ENCODE data around the gene ANKDD1B.
A peak's percentile ranks its signal among the peaks of the same experiment; 100 is the strongest.
"Not testable (repeated sequence)": the region's sequence is repeated elsewhere in the genome, so short reads cannot be mapped to it uniquely, and the experiment has no call there.

The ANKDD1B gene

GRCh38 chr5:75611311-75612225 lies at the start of gene ANKDD1B:
Gene ANKDD1B (plus strand): TSS chr5:75611453. CDS start chr5:75611635, 182 bp downstream.
- no peak for DNase-seq

DNA sequence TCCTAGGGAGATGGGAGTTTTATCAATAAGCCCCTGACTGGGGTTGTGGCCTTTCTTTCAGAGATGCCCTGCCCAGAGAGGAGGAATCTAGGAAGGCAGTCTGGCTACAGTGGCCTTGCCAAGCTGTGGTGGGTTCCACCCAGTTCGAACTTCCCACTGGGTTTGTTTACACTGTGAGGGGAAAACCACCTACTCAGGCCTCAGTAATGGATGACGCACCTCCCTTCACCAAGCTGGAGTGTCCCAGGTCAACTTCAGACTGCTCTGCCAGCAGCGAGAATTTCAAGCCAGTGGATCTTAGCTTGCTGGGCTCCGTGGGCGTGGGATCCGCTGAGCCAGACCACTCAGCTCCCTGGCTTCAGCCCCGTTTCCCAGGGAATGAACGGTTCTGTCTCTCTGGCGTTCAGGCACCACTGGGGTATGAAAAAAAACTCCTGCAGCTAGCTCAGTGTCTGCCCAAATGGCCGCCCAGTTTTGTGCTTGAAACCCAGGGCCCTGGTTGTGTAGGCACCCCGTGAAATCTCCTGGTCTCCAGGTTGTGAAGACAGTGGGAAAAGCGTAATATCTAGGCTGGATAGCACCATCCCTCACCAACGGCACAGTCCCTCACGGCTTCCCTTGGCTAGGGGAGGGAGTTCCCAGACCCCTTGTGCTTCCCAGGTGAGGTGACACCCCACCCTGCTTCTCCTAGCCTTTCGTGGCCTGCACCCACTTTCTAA lies 45.1 kb upstream of the ANKDD1B start:
- not testable (repeated sequence) for DNase-seq

DNA sequence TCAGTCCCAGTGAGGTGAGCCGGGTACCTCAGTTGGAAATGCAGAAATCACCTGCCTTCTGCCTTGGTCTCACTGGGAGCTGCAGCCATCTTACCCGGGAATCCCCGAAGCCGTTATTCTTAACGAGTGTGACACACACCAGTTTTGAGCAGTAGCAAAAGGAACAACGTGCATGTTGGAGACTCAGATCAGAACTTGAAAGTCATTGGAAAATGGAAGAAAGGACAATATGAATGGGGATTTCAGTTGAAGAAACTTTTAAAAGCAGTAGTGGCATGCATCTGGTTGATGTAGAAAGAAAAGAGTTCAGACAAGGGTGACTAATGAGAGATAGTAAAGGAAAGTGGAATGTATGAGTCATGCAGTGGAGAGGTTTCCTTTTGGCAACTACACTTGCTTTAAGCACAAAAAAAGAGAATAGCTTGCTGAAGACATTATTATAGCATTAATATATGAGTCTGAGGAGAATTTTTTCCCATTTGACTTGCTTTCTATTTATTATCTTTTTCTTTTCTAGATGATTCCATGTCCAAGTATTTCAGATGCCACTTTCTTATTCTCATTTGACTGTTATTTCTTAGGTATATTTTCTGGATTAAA lies 44.4 kb upstream of the ANKDD1B start:
- peak in 1 of 2 donors; percentile 40 for DNase-seq

DNA sequence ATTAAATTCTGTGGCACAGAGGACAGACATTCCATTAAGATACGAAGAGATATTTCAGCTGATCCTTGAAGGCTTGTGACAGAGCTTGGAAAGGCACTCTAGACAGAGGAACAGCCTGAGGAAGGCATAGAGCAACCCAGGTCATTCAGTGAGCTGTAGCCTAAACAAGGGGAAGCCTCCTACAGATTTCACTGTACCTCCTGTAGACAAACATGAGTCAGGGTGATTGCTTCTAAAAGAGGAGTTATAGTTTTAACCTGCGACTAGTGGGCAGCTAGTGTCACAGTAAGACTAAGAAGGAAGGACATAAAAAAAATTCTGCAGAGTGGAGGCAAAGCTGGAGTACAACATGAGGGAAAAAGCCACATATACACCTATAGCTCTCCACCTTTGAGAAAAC lies 43.5 kb upstream of the ANKDD1B start:
- DNase-seq, result no peak

DNA sequence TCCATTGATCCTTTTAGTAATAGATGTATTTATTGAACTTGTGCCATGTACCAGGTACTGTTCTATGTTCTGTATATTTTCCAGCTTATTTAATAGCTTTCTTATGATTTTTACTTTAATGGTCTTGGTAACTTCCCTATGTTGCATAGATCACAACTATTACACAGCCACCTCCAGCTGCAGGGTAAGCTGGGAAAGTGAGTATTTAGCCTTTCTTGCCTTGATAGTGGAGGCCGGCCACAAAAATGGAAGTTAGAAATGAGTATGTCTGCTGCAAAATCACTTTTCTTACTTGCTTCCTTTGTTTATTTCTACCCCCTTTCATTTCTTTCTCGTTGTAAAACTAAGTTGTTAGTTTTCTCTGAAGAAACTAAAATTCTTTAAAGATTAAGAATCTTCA lies 43.1 kb upstream of the ANKDD1B start:
- no peak for DNase-seq

DNA sequence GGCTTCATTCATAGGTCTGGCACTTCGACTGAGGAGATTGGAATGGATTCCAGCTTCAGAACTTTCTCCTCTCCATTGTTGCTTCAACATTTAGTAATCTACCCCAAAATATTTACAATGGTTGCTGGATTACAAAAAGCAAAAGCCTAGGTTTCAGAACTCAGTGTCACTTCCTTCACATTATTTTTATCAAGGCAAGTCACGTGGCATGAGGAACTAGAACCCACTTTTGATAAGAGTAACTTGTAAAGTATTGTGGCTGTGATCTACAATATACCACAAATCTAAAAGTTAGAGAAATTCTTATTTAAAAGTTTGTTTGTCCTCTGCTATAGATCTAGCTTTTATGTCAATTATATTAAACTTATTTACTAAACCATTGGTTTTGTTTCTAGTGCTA lies 39.7 kb upstream of the ANKDD1B start:
- DNase-seq, result no peak

GRCh38 chr5:75574791-75575190 lies 36.5 kb upstream of the ANKDD1B start:
- no peak for DNase-seq

- not testable (repeated sequence) for DNase-seq
Observed at GRCh38 chr5:75578280-75578679, 33.0 kb upstream of the ANKDD1B start.

GRCh38 chr5:75584641-75585040 lies 26.6 kb upstream of the ANKDD1B start:
- DNase-seq, result no peak

- no peak for DNase-seq
Observed at GRCh38 chr5:75588666-75589065, 22.6 kb upstream of the ANKDD1B start.

GRCh38 chr5:75600535-75600934 lies 10.7 kb upstream of the ANKDD1B start:
- peak in 1 of 2 donors; percentile 5 for DNase-seq

DNA sequence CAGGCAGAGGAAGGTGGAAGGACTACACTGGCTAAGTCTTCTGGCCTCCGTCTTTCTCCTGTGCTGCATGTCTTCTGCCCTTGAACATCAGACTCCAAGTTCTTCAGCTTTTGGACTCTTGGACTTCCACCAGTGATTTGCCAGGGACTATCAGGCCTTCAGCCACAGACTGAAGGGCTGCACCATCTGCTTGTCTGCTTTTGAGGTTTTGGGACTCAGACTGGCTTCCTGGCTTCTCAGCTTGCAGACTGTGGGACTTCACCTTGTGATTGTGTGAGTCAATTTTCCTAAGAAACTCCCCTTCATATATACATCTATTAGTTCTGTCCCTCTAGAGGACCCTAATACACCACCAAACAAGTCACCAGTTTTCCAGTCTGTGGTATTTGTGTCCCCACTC lies 9.7 kb upstream of the ANKDD1B start:
- DNase-seq, result no peak

DNA sequence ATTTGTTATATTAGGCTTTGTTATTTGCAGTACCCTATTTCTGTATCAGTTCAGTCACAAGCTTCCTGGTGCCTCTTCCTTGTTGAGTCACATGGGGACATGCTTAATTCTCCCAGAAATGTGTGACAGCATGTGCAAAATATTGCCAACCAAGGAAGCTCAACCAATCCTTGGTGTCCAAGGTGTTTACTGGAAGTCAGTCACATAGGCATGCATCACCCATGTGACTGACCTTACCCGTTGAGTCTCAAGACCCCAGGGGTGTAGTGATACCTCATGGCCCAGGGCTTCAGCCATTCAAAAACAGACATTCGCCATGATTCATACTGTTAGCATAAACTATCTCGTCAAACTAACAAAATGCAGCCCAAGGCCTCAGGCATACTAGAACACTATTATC lies 9.3 kb upstream of the ANKDD1B start:
- DNase-seq, result no peak

DNA sequence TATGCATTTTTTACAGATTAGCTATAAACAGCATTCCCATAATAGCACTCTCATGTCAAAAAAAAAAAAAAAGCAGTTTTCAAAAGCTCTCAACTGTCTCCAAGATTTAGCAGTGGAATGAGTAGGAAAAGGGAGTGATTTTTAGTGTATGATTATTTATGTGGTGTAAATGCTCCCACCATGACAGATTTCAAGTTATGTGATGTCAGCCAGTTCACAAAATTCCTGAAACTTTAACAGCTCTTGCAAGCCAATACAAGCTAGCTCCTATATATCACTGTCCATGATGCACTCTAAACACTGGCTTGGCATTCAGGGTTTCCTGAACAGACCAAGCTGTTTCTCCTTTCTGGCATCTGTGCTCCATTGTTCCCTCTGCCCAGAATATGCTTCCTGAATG lies 7.9 kb upstream of the ANKDD1B start:
- no peak for DNase-seq

- no peak for DNase-seq
Observed at GRCh38 chr5:75603821-75604220, 7.4 kb upstream of the ANKDD1B start.

DNA sequence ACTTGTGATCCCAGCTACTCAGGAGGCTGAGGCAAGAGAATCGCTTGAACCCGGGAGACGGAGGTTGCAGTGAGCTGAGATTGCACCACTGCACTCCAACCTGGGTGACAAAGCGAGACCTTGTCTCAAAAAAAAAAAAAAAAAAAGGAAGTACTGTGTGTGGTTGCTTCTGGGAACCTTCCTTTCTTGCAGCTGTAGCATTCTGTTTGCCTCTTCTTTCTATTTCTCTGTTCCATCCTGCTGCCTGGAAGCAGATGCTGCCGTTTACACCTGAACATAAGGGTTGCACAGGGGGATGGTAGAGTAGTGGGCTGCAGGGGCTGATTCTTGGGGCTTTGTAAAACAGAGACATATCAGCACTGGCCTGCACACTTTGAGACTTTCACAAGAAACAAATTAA lies 3.9 kb upstream of the ANKDD1B start:
- DNase-seq, result not testable (repeated sequence)

- no peak for DNase-seq
Observed at GRCh38 chr5:75608870-75609269, 2.4 kb upstream of the ANKDD1B start.

DNA sequence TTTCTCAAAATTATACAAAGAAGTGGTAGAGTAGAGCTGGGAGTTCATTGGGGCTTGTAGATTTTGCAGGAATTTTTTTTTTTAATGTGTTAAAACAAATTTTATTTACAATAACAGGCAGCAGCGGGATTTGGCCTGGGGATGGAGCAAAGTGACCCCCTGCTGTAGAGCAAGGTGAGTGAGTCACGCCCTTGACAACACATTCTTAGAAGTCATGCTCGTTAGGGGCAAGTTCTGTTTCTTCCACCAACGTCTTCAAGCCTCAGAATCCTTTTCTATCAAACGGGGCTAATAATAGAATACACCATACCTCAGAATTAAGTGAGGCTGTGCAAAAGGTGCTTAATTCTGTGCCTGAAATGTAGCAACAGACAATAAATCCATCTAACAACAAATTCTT lies 1.1 kb upstream of the ANKDD1B start:
- DNase-seq, result no peak

GRCh38 chr5:75610859-75611310 lies 368 bp upstream of the ANKDD1B start:
- not testable (repeated sequence) for DNase-seq

DNA sequence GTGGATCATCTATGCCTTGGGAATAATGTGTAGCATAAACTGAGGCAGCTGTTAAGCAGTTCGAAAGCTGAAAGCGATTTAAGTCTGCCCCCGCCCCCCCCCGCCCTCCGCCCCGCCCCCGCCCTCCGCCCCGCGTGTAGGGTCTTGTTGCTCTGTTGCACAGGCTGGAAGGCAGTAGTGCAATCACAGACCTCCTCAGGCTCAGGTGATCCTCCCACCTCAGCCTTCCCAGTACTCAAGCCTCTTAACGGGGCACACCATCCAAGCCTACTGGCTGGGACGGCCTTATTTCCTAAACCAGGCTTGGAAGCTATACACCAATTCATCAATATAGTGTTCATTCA lies 945 bp downstream of the ANKDD1B start:
- DNase-seq, result no peak

GRCh38 chr5:75612901-75613300 lies 1.6 kb downstream of the ANKDD1B start:
- no peak for DNase-seq

DNA sequence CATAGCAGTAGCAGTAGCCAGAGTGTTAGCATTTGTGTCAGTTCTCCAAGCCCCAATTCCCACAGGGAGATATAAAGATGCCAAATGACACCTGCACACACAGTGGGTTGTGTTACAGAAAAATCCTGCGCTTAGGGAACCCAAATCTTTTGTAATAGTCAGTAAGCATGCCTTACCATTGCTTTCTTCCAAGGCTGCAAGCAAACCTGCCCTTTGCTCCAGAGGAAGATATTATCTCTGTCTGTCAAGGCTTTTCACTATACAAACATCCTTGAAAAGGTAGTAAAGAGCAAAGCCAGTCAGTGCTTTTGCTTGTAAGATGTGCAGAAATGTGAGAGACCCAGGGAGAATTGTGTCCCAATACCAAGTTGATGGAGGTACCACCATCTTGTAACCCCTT lies 2.9 kb downstream of the ANKDD1B start:
- no peak for DNase-seq

- DNase-seq, result no peak
Observed at GRCh38 chr5:75616371-75616881, 5.2 kb downstream of the ANKDD1B start.

Data from CD4-positive, alpha-beta T cell treated with Interleukin-4 for 1 hour (primary cell).